ENCODE measurements around the gene MYO18B.

GRCh38 chr22:26045860-26046259 is 303.9 kb downstream of the MYO18B start:
- TF ChIP-seq OSR1 (CRISPR knock-in tag; IDR thresholded peaks at IDR 0.05) (no peak), ZNF70 (CRISPR knock-in tag; IDR thresholded peaks at IDR 0.05) (no peak), PPARA (CRISPR knock-in tag; IDR thresholded peaks at IDR 0.05; ENCODE audit: borderline replicate concordance) (no peak), RARB (CRISPR knock-in tag; IDR thresholded peaks at IDR 0.05) (no peak), ARNTL (CRISPR knock-in tag; IDR thresholded peaks at IDR 0.05; ENCODE audit: borderline replicate concordance, low read depth) (no peak), ZFP3 (CRISPR knock-in tag; IDR thresholded peaks at IDR 0.05) (no peak), PATZ1 (CRISPR knock-in tag; IDR thresholded peaks at IDR 0.05; ENCODE audit: borderline replicate concordance) (no peak), GLIS3 (CRISPR knock-in tag; IDR thresholded peaks at IDR 0.05) (no peak), CSRNP3 (CRISPR knock-in tag; IDR thresholded peaks at IDR 0.05) (no peak)
